LNCaP clone FGC (cell line): ENCODE data around the gene IFRD2.
"Not testable (repeated sequence)": the region's sequence is repeated elsewhere in the genome, so short reads cannot be mapped to it uniquely, and the experiment has no call there.

ENCODE experiments used
- DNase-seq: peaks from one replicate; pipeline ENCODE4 v3.0.0-alpha.2; 2011; ENCODE audit warnings: low read depth
- H3K4me3 ChIP-seq: 2 replicates; pipeline ENCODE4 v1.5.1; 2011; ENCODE audit warnings: mild to moderate bottlenecking, low read depth, low read length, control low read depth
- CTCF ChIP-seq: IDR thresholded peaks from 2 replicates; pipeline ENCODE4 v1.5.1; 2012; ENCODE audit warnings: mild to moderate bottlenecking; ENCODE audit not compliant: control insufficient read depth, insufficient read depth; ENCODE audit errors: extremely low read depth

IFRD2 gene

GRCh38 chr3:50314342-50314741, 22.1 kb upstream of the IFRD2 start:
- no peak overlapping the region for H3K4me3 ChIP-seq
- no peak for TF ChIP-seq CTCF
- no peak for DNase-seq

- not testable (repeated sequence) for DNase-seq
Measured at GRCh38 chr3:50312041-50312440, 19.8 kb upstream of the IFRD2 start.

GRCh38 chr3:50304601-50305000, 12.4 kb upstream of the IFRD2 start:
- no peak overlapping the region for H3K4me3 ChIP-seq
- no peak for TF ChIP-seq CTCF
- no peak for DNase-seq

More at GRCh38 chr3:50312041-50312440, 19.8 kb upstream of the IFRD2 start:
- H3K4me3 ChIP-seq, result not testable (repeated sequence)

GRCh38 chr3:50303013-50303815, 11.0 kb upstream of the IFRD2 start, which contains the start of gene HYAL1:
TSS of gene HYAL1 (minus strand) at chr3:50303574. CDS start at chr3:50302956, 618 bp downstream.
- no peak for TF ChIP-seq CTCF
- H3K4me3 ChIP-seq, result no peak within 1 kb of the TSS
- DNase-seq, result no peak

- TF ChIP-seq CTCF, result no peak
- DNase-seq, result no peak
- H3K4me3 ChIP-seq, result no peak overlapping the region
Measured at GRCh38 chr3:50302095-50303012, 10.1 kb upstream of the IFRD2 start.

- DNase-seq, result no peak
- peak overlapping the region; percentile 55; the same call in 1 of the 2 replicates for H3K4me3 ChIP-seq
- TF ChIP-seq CTCF, result no peak
Measured at GRCh38 chr3:50300681-50301254, 8.5 kb upstream of the IFRD2 start.
